ENCODE measurements around the gene ERCC1. TPM values are rescaled to one million over a fixed set of nuclear protein-coding genes. Genes with fewer than 3 reads are reported as not detected.

Gene ERCC1
- total RNA-seq, 1 experiment from 2014 or later = 103 TPM

- no peak for TF ChIP-seq POLR2AphosphoS5 (IDR thresholded peaks at IDR 0.05; ENCODE audit: low read depth, low read length)
- no peak for TF ChIP-seq MAX (IDR thresholded peaks at IDR 0.05)
- no peak for TF ChIP-seq ATF3 (IDR thresholded peaks at IDR 0.05)
- TF ChIP-seq SIN3A (IDR thresholded peaks at IDR 0.05; ENCODE audit: low read depth) = no peak
Measured at GRCh38 chr19:45363861-45364459, 59.8 kb downstream of the ERCC1 start (continued).

DNA sequence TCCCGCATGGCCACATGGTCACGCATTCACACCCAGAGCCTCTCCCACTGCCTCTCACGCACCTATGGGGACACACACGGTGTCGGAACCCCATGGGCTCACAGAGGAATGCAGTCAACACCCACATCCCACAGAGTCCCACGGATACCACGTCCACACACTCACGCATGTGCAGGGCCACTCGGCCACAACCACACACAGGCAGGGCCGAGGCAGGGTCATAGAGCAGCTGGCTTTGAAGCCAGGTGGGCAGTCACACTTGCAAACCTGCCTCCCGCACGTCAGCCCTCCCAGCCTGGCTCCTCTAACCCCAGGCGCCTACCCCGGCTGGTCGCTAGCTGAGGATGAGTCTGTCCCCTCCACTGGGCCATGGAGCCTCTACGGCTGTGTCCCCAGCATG lies 61.4 kb downstream of the ERCC1 start:
- Histone ChIP-seq H3K4me1 (ENCODE audit: control insufficient read depth in 1 of 2, insufficient read depth in 2 of 2, low read length in 2 of 2) (no peaks in the 10 kb centered on the region), H3K27ac (ENCODE audit: low read depth, low read length) (no peak overlapping the region)

GRCh38 chr19:45361608-45362007 lies 62.1 kb downstream of the ERCC1 start:
- no peak overlapping the region for H3K4me2 ChIP-seq (ENCODE audit: low read length)
- H3K9me2 ChIP-seq (ENCODE audit: insufficient read depth) = no peaks in the 10 kb centered on the region
- no peaks in the 10 kb centered on the region for H3K9me3 ChIP-seq (ENCODE audit: control insufficient read depth in 1 of 2, insufficient read depth in 1 of 2, low read depth in 1 of 2, low read length in 2 of 2)
- RAD21 ChIA-PET (ENCODE audit: low non-redundant PET in 1 of 2, low total read pairs in 2 of 2, uncharacterized antibody in 2 of 2, unreplicated experiment in 2 of 2) = no interaction called here
- H3K27ac ChIP-seq (ENCODE audit: low read depth, low read length) = no peak overlapping the region
- no peak for ATAC-seq
- H3K36me3 ChIP-seq (ENCODE audit: control insufficient read depth in 1 of 2, insufficient read depth in 2 of 2, low read length in 2 of 2) = peaks cover 11 to 19% of the 10 kb centered on the region in 2 experiments; a peak in 3 of 4 replicates
- H3K4me1 ChIP-seq (ENCODE audit: control insufficient read depth in 1 of 2, insufficient read depth in 2 of 2, low read length in 2 of 2) = no peaks in the 10 kb centered on the region
- H3K79me2 ChIP-seq (ENCODE audit: insufficient read depth, low read length) = no peaks in the 10 kb centered on the region
- H3K27me3 ChIP-seq (ENCODE audit: insufficient read depth, low read length) = no peaks in the 10 kb centered on the region
- CTCF ChIA-PET = no interaction called here
- intact Hi-C loops (cut with micrococcal nuclease) = no loop called here
- DNase-seq (ENCODE audit: low read depth, low spot score) = no peak
- TSS peak; percentile 11 for BruUV-seq (replicated peaks)
- H4K20me1 ChIP-seq (ENCODE audit: insufficient read depth) = no peaks in the 10 kb centered on the region
- POLR2A ChIA-PET = no interaction called here
- TF ChIP-seq, protein P1, sequence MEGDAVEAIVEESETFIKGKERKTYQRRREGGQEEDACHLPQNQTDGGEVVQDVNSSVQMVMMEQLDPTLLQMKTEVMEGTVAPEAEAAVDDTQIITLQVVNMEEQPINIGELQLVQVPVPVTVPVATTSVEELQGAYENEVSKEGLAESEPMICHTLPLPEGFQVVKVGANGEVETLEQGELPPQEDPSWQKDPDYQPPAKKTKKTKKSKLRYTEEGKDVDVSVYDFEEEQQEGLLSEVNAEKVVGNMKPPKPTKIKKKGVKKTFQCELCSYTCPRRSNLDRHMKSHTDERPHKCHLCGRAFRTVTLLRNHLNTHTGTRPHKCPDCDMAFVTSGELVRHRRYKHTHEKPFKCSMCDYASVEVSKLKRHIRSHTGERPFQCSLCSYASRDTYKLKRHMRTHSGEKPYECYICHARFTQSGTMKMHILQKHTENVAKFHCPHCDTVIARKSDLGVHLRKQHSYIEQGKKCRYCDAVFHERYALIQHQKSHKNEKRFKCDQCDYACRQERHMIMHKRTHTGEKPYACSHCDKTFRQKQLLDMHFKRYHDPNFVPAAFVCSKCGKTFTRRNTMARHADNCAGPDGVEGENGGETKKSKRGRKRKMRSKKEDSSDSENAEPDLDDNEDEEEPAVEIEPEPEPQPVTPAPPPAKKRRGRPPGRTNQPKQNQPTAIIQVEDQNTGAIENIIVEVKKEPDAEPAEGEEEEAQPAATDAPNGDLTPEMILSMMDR (IDR thresholded peaks at IDR 0.05 in 2 of 3, conservative IDR thresholded peaks at IDR 0.05 in 1 of 3; ENCODE audit: borderline replicate concordance in 1 of 3, insufficient read depth in 1 of 3, low read depth in 2 of 3, low read length in 2 of 3) = no peak
- TF ChIP-seq ZFX (IDR thresholded peaks at IDR 0.05) = no peak
- no peak for TF ChIP-seq MAX (IDR thresholded peaks at IDR 0.05)
- no peak overlapping the region for H3K9ac ChIP-seq (ENCODE audit: low read length)
- no peak overlapping the region for H3K4me3 ChIP-seq (replicated peaks in 1 of 2; ENCODE audit: low read depth in 1 of 2, low read length in 2 of 2)
- H2AFZ ChIP-seq (ENCODE audit: low read depth, low read length, poor library complexity, severe bottlenecking) = no peak overlapping the region

More for the DNA sequence above, 61.4 kb downstream of the ERCC1 start:
- intact Hi-C loops (cut with micrococcal nuclease) = no loop called here
- Histone ChIP-seq H3K36me3 (ENCODE audit: control insufficient read depth in 1 of 2, insufficient read depth in 2 of 2, low read length in 2 of 2) (peaks cover 4 to 14% of the 10 kb centered on the region in 2 experiments; a peak in 3 of 4 replicates), H3K9me2 (ENCODE audit: insufficient read depth) (no peaks in the 10 kb centered on the region), H3K4me3 (replicated peaks in 1 of 2; ENCODE audit: low read depth in 1 of 2, low read length in 2 of 2) (no peak overlapping the region), H4K20me1 (ENCODE audit: insufficient read depth) (no peaks in the 10 kb centered on the region), H3K27me3 (ENCODE audit: insufficient read depth, low read length) (no peaks in the 10 kb centered on the region), H3K9ac (ENCODE audit: low read length) (no peak overlapping the region), H3K9me3 (ENCODE audit: control insufficient read depth in 1 of 2, insufficient read depth in 1 of 2, low read depth in 1 of 2, low read length in 2 of 2) (no peaks in the 10 kb centered on the region), H3K79me2 (ENCODE audit: insufficient read depth, low read length) (no peaks in the 10 kb centered on the region), H3K4me2 (ENCODE audit: low read length) (no peak overlapping the region), H2AFZ (ENCODE audit: low read depth, low read length, poor library complexity, severe bottlenecking) (no peak overlapping the region)
- no peak for ATAC-seq
- ChIA-PET POLR2A (no interaction called here), CTCF (no interaction called here), RAD21 (ENCODE audit: low non-redundant PET in 1 of 2, low total read pairs in 2 of 2, uncharacterized antibody in 2 of 2, unreplicated experiment in 2 of 2) (no interaction called here)
- no TSS peak for BruUV-seq (replicated peaks)
- DNase-seq (ENCODE audit: low read depth, low spot score) = no peak
- TF ChIP-seq EZH2phosphoT487 (IDR thresholded peaks at IDR 0.05; ENCODE audit: borderline replicate concordance) = no peak
- no peak for TF ChIP-seq ELF1 (IDR thresholded peaks at IDR 0.05; ENCODE audit: borderline replicate concordance, low read depth)
